H9 (cell line): ENCODE results near the gene SLC9B1. TPM values are rescaled to one million over a fixed set of nuclear protein-coding genes. Genes with fewer than 3 reads are reported as not detected.
A peak's percentile ranks its signal among the peaks of the same experiment; 100 is the strongest.

Experiments used
- DNase-seq: peaks from one replicate; pipeline ENCODE4 v3.0.0-alpha.2; 2017
- H2AFZ ChIP-seq: one replicate; pipeline ENCODE4 v1.6.1; 2013; ENCODE audit warnings: mild to moderate bottlenecking, low read length, control low read depth, moderate library complexity
- H2AK5ac ChIP-seq: 2 replicates; pipeline ENCODE4 v1.6.1; 2013; ENCODE audit warnings: low read length, control low read depth, mixed read lengths; ENCODE audit not compliant: insufficient read length
- H2BK120ac ChIP-seq: one replicate; pipeline ENCODE4 v1.6.1; 2013; ENCODE audit warnings: low read depth, mild to moderate bottlenecking, low read length, control low read depth, inconsistent platforms; ENCODE audit not compliant: poor library complexity, severe bottlenecking
- H2BK12ac ChIP-seq: 2 replicates; pipeline ENCODE4 v1.6.1; 2013; ENCODE audit warnings: low read length, control low read depth, mixed read lengths, low read depth; ENCODE audit not compliant: insufficient read length
- H2BK15ac ChIP-seq: 2 replicates; pipeline ENCODE4 v1.6.1; 2013; ENCODE audit warnings: low read depth, low read length, control low read depth
- H2BK20ac ChIP-seq: one replicate; pipeline ENCODE4 v1.6.1; 2013; ENCODE audit warnings: low read depth, mild to moderate bottlenecking, low read length, control low read depth, inconsistent platforms; ENCODE audit not compliant: poor library complexity, severe bottlenecking
- H2BK5ac ChIP-seq: 2 replicates; pipeline ENCODE4 v1.6.1; 2013; ENCODE audit warnings: low read length, control low read depth, mixed read lengths; ENCODE audit not compliant: insufficient read length
- H3K14ac ChIP-seq: 2 replicates; pipeline ENCODE4 v1.6.1; 2013; ENCODE audit warnings: low read length, control low read depth; ENCODE audit not compliant: insufficient read depth
- H3K18ac ChIP-seq: 2 replicates; pipeline ENCODE4 v1.6.1; 2013; ENCODE audit warnings: low read depth, mild to moderate bottlenecking, mixed read lengths, low read length, control low read depth; ENCODE audit not compliant: insufficient read length
- H3K23ac ChIP-seq: 2 replicates; pipeline ENCODE4 v1.6.1; 2013; ENCODE audit warnings: low read length, control low read depth, mixed read lengths, low read depth; ENCODE audit not compliant: insufficient read length
- H3K23me2 ChIP-seq: 2 replicates; pipeline ENCODE4 v1.6.1; 2013; ENCODE audit warnings: low read depth, mild to moderate bottlenecking, mixed read lengths, low read length, control low read depth; ENCODE audit not compliant: insufficient read length, poor library complexity, severe bottlenecking
- H3K27ac ChIP-seq: 2 replicates; pipeline ENCODE4 v1.5.1; 2013; ENCODE audit warnings: low read length, control low read depth, mixed read lengths, low read depth; ENCODE audit not compliant: insufficient read length
- H3K27me3 ChIP-seq: 2 replicates; pipeline ENCODE4 v1.6.1; 2013; ENCODE audit warnings: low read length, control low read depth, inconsistent platforms; ENCODE audit not compliant: insufficient read depth
- H3K4ac ChIP-seq: 2 replicates; pipeline ENCODE4 v1.6.1; 2013; ENCODE audit warnings: low read depth, mild to moderate bottlenecking, control low read depth, inconsistent platforms, low read length, moderate library complexity
- H3K4me1 ChIP-seq: 2 replicates; pipeline ENCODE4 v1.6.1; 2013; ENCODE audit warnings: low read length, control low read depth, inconsistent platforms; ENCODE audit not compliant: insufficient read depth
- H3K4me2 ChIP-seq: 2 replicates; pipeline ENCODE4 v1.6.1; 2013; ENCODE audit warnings: low read length, control low read depth, mixed read lengths; ENCODE audit not compliant: insufficient read length, insufficient read depth
- H3K56ac ChIP-seq: 2 replicates; pipeline ENCODE4 v1.6.1; 2013; ENCODE audit warnings: low read depth, mild to moderate bottlenecking, mixed read lengths, low read length, control low read depth; ENCODE audit not compliant: insufficient read length
- H3K79me1 ChIP-seq: 2 replicates; pipeline ENCODE4 v1.6.1; 2013; ENCODE audit warnings: low read depth, mild to moderate bottlenecking, moderate library complexity, low read length, control low read depth, inconsistent platforms; ENCODE audit not compliant: insufficient read depth, poor library complexity, severe bottlenecking
- H3K79me2 ChIP-seq: 2 replicates; pipeline ENCODE4 v1.6.1; 2013; ENCODE audit warnings: low read length, control low read depth, inconsistent platforms; ENCODE audit not compliant: insufficient read depth
- H3K9ac ChIP-seq: 2 replicates; pipeline ENCODE4 v1.6.1; 2013; ENCODE audit warnings: low read length, control low read depth, mixed read lengths; ENCODE audit not compliant: insufficient read length; ENCODE audit errors: extremely low read depth
- H3K9me3 ChIP-seq: one replicate; pipeline ENCODE4 v1.6.1; 2013; ENCODE audit warnings: low read depth, low read length, inconsistent platforms; ENCODE audit not compliant: control insufficient read depth
- H3T11ph ChIP-seq: one replicate; pipeline ENCODE4 v1.6.1; 2013; ENCODE audit warnings: mild to moderate bottlenecking, low read length, control low read depth, inconsistent platforms
- H4K20me1 ChIP-seq: one replicate; pipeline ENCODE4 v1.6.1; 2013; ENCODE audit not compliant: control insufficient read depth, insufficient read length, insufficient read depth
- H4K5ac ChIP-seq: 2 replicates; pipeline ENCODE4 v1.6.1; 2013; ENCODE audit warnings: low read depth, mild to moderate bottlenecking, mixed read lengths, low read length, control low read depth; ENCODE audit not compliant: insufficient read length
- H4K8ac ChIP-seq: replicated peaks from 2 replicates; pipeline ENCODE4 v1.6.1; 2013; ENCODE audit warnings: low read length, control low read depth, mixed read lengths, low read depth; ENCODE audit not compliant: insufficient read length
- H4K91ac ChIP-seq: 2 replicates; pipeline ENCODE4 v1.6.1; 2013; ENCODE audit warnings: low read depth, mild to moderate bottlenecking, moderate library complexity, mixed read lengths, low read length, control low read depth; ENCODE audit not compliant: insufficient read length
- H3K27ac Mint-ChIP-seq, 3 experiments: 2 replicates in 2 of 3; 3 replicates in 1 of 3; pipeline ENCODE4 v1.8.0; 2020 to 2021; ENCODE audit warnings: mixed read lengths in 3 of 3, mild to moderate bottlenecking in 1 of 3, moderate library complexity in 1 of 3
- H3K27me3 Mint-ChIP-seq: 2 replicates; pipeline ENCODE4 v1.8.0; 2021; ENCODE audit warnings: low read depth, mild to moderate bottlenecking, moderate library complexity, mixed read lengths
- H3K36me3 Mint-ChIP-seq, 3 experiments: 2 replicates in 2 of 3; 3 replicates in 1 of 3; pipeline ENCODE4 v1.8.0; 2020 to 2021; ENCODE audit warnings: low read depth in 3 of 3, mixed read lengths in 3 of 3; ENCODE audit not compliant: insufficient read depth in 1 of 3
- H3K4me1 Mint-ChIP-seq, 2 experiments: 2 replicates each; pipeline ENCODE4 v1.8.0; 2020; ENCODE audit warnings: mixed read lengths in 2 of 2
- H3K4me3 Mint-ChIP-seq, 2 experiments: 2 replicates in 1 of 2; 3 replicates in 1 of 2; pipeline ENCODE4 v1.8.0; 2020 to 2021; ENCODE audit warnings: mild to moderate bottlenecking in 2 of 2, mixed read lengths in 2 of 2, moderate library complexity in 1 of 2
- H3K9me3 Mint-ChIP-seq, 2 experiments: 2 replicates in 1 of 2; 3 replicates in 1 of 2; pipeline ENCODE4 v1.8.0; 2020; ENCODE audit warnings: mild to moderate bottlenecking in 2 of 2, mixed read lengths in 2 of 2, moderate library complexity in 1 of 2
- WGBS: extraction: QIAGEN DNeasy Blood & Tissue Kit; methylation state at CpG from one replicate; pipeline ENCODE4 v1.1.7; 2013; ENCODE audit warnings: missing lambda C conversion rate, low lambda C conversion rate, mixed read lengths; ENCODE audit not compliant: insufficient read length; ENCODE audit errors: extremely low coverage; 5-methylcytosine and 5-hydroxymethylcytosine counted together
- total RNA-seq: library from RNA; stranded (reverse); gene quantifications from 2 replicates; pipeline ENCODE4 v1.2.1, GENCODE V29; 2021
- TF ChIP-seq, protein P1 (sequence below): fragments of 200-600 bp; sonication (generic); conservative IDR thresholded peaks from 3 replicates; pipeline ENCODE4 v1.8.0; 2021; ENCODE audit warnings: antibody characterized with exemption, mild to moderate bottlenecking

The SLC9B1 gene
- total RNA-seq, 1 experiment from 2014 or later, result 0.59 TPM

DNA sequence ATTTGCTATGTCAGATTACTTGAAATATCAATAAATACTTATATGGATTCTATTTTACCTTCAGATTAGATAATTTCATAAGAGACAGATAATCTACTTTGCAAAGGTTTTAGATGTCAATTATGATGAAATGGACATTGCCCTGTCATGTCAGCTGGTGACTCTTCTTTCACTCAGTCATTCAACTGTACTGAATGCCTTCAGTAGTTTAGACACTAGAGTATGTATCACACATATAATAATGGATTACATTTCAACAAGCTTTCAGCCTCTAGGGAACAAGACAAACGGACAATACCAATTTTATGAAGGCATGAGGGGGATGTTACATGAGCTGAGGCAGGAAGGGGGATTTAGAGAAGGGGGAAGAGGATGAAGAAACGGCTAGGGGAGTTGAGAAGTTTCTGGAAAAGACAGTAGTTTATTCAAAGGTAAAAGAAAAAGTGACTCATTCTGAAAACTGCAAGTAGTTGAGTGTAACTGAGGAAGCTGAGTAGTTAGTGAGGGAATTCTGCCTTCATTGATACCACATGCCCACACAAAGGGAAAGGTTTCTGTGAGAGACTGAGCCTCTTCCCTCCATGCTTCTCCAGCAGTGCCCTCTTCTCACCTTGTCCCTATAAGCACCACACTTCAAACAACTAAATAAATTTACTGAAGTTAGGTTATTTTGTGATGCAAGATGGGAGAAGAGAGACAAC lies 31.4 kb upstream of the SLC9B1 start:
- no peak overlapping the region for H3K9ac ChIP-seq
- no peak overlapping the region for H3K27ac ChIP-seq
- TF ChIP-seq, protein P1, sequence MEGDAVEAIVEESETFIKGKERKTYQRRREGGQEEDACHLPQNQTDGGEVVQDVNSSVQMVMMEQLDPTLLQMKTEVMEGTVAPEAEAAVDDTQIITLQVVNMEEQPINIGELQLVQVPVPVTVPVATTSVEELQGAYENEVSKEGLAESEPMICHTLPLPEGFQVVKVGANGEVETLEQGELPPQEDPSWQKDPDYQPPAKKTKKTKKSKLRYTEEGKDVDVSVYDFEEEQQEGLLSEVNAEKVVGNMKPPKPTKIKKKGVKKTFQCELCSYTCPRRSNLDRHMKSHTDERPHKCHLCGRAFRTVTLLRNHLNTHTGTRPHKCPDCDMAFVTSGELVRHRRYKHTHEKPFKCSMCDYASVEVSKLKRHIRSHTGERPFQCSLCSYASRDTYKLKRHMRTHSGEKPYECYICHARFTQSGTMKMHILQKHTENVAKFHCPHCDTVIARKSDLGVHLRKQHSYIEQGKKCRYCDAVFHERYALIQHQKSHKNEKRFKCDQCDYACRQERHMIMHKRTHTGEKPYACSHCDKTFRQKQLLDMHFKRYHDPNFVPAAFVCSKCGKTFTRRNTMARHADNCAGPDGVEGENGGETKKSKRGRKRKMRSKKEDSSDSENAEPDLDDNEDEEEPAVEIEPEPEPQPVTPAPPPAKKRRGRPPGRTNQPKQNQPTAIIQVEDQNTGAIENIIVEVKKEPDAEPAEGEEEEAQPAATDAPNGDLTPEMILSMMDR, result no peak
- H4K5ac ChIP-seq, result no peak overlapping the region
- H3K36me3 Mint-ChIP-seq, result no peaks in the 10 kb centered on the region; a peak in 1 of 7 replicates
- H4K20me1 ChIP-seq, result no peaks in the 10 kb centered on the region
- H2AFZ ChIP-seq, result no peak overlapping the region
- H4K8ac ChIP-seq, result no peak overlapping the region
- H3K4me3 Mint-ChIP-seq, result no peak overlapping the region
- H3K14ac ChIP-seq, result no peak overlapping the region
- H4K91ac ChIP-seq, result no peak overlapping the region
- no peak overlapping the region for H2BK15ac ChIP-seq
- H3K4ac ChIP-seq, result no peak overlapping the region
- H3K23ac ChIP-seq, result no peak overlapping the region
- no peak overlapping the region for H3T11ph ChIP-seq
- H3K27ac Mint-ChIP-seq, result 0 out of 7 replicates have a peak overlapping the region, but pooled peaks of 1 of the 3 experiments have one; percentile 1
- no peak overlapping the region for H2BK12ac ChIP-seq
- DNase-seq, result no peak
- no peaks in the 10 kb centered on the region for H3K79me2 ChIP-seq
- H3K56ac ChIP-seq, result no peak overlapping the region
- H2BK120ac ChIP-seq, result no peak overlapping the region
- H3K4me2 ChIP-seq, result no peak overlapping the region
- H2AK5ac ChIP-seq, result no peak overlapping the region
- no peaks in the 10 kb centered on the region for H3K79me1 ChIP-seq
- no peaks in the 10 kb centered on the region for H3K9me3 ChIP-seq
- H3K27me3 Mint-ChIP-seq, result no peaks in the 10 kb centered on the region
- H2BK20ac ChIP-seq, result no peak overlapping the region
- H3K4me1 Mint-ChIP-seq, result peaks cover 2 to 5% of the 10 kb centered on the region in 2 experiments
- no peak overlapping the region for H2BK5ac ChIP-seq
- H3K27me3 ChIP-seq, result no peaks in the 10 kb centered on the region
- no peaks in the 10 kb centered on the region for H3K23me2 ChIP-seq
- no CpG with 5 or more reads among the region's 2 CpGs for WGBS
- H3K18ac ChIP-seq, result no peak overlapping the region
- no peaks in the 10 kb centered on the region for H3K4me1 ChIP-seq
- no peaks in the 10 kb centered on the region; a peak in 1 of 5 replicates for H3K9me3 Mint-ChIP-seq
